ENCODE results near the gene AGBL2.

DNA sequence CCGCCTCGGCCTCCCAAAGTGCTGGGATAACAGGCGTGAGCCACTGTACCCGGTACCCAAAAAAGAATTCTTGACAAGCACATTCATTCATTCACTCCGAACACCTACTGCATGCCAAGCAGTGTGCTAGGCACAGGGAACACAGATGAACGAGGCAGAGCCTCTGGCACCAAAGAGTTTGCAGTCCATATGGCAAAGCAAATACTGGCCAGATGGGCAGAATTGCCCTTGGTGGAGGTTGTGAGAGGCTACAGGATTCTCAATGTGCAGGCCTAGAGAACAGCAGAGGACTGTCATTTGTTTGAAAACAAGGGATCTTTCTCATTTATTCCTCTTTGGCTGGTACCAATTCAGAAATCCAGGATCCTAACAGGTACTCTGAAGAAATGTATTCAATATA, 45.3 kb downstream of the AGBL2 start:
- TF ChIP-seq, protein P1, sequence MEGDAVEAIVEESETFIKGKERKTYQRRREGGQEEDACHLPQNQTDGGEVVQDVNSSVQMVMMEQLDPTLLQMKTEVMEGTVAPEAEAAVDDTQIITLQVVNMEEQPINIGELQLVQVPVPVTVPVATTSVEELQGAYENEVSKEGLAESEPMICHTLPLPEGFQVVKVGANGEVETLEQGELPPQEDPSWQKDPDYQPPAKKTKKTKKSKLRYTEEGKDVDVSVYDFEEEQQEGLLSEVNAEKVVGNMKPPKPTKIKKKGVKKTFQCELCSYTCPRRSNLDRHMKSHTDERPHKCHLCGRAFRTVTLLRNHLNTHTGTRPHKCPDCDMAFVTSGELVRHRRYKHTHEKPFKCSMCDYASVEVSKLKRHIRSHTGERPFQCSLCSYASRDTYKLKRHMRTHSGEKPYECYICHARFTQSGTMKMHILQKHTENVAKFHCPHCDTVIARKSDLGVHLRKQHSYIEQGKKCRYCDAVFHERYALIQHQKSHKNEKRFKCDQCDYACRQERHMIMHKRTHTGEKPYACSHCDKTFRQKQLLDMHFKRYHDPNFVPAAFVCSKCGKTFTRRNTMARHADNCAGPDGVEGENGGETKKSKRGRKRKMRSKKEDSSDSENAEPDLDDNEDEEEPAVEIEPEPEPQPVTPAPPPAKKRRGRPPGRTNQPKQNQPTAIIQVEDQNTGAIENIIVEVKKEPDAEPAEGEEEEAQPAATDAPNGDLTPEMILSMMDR (IDR thresholded peaks at IDR 0.05): no peak
- TF ChIP-seq POLR2A (IDR thresholded peaks at IDR 0.05): no peak

Measured in upper lobe of left lung (tissue), 4 donors.